GM08714 (cell line): ENCODE data around the gene WDR27.

Experiments used
- H3K4me3 ChIP-seq: fragments of 200-500 bp; sonication (Bioruptor generic); 2 replicates; pipeline ENCODE4 v1.5.1; 2014; ENCODE audit warnings: mild to moderate bottlenecking, low read length, inconsistent platforms
- ZNF274 ChIP-seq: IDR thresholded peaks from 2 replicates; pipeline ENCODE4 v1.6.1; 2012; ENCODE audit warnings: mild to moderate bottlenecking, low read depth, low read length

Gene WDR27

GRCh38 chr6:169692516-169692915, 9.3 kb downstream of the WDR27 start:
- TF ChIP-seq ZNF274: no peak
- H3K4me3 ChIP-seq: no peak overlapping the region

- H3K4me3 ChIP-seq: no peak overlapping the region
- no peak for TF ChIP-seq ZNF274
Measured at GRCh38 chr6:169691260-169691659, 10.6 kb downstream of the WDR27 start.

- no peak for TF ChIP-seq ZNF274
Measured at GRCh38 chr6:169689287-169689686, 12.5 kb downstream of the WDR27 start.

GRCh38 chr6:169685860-169686259, 16.0 kb downstream of the WDR27 start:
- no peak overlapping the region for H3K4me3 ChIP-seq
- TF ChIP-seq ZNF274: no peak

More at GRCh38 chr6:169689287-169689686, 12.5 kb downstream of the WDR27 start:
- no peak overlapping the region for H3K4me3 ChIP-seq

GRCh38 chr6:169684056-169684455, 17.8 kb downstream of the WDR27 start:
- no peak overlapping the region for H3K4me3 ChIP-seq
- no peak for TF ChIP-seq ZNF274

GRCh38 chr6:169678342-169678741, 23.5 kb downstream of the WDR27 start:
- H3K4me3 ChIP-seq: no peak overlapping the region
- TF ChIP-seq ZNF274: no peak

GRCh38 chr6:169677096-169677495, 24.7 kb downstream of the WDR27 start:
- TF ChIP-seq ZNF274: no peak
- H3K4me3 ChIP-seq: no peak overlapping the region

GRCh38 chr6:169675011-169675410, 26.8 kb downstream of the WDR27 start:
- H3K4me3 ChIP-seq: no peak overlapping the region
- no peak for TF ChIP-seq ZNF274

GRCh38 chr6:169671563-169671962, 30.3 kb downstream of the WDR27 start:
- H3K4me3 ChIP-seq: no peak overlapping the region
- no peak for TF ChIP-seq ZNF274

- H3K4me3 ChIP-seq: no peak overlapping the region
- TF ChIP-seq ZNF274: no peak
Measured at GRCh38 chr6:169669889-169670288, 31.9 kb downstream of the WDR27 start.

- H3K4me3 ChIP-seq: no peak overlapping the region
- TF ChIP-seq ZNF274: no peak
Measured at GRCh38 chr6:169669147-169669546, 32.7 kb downstream of the WDR27 start.

GRCh38 chr6:169668203-169668847, 33.5 kb downstream of the WDR27 start:
- no peak for TF ChIP-seq ZNF274
- no peak overlapping the region for H3K4me3 ChIP-seq

GRCh38 chr6:169667716-169668115, 34.1 kb downstream of the WDR27 start:
- TF ChIP-seq ZNF274: no peak
- no peak overlapping the region for H3K4me3 ChIP-seq

GRCh38 chr6:169666441-169666840, 35.4 kb downstream of the WDR27 start:
- TF ChIP-seq ZNF274: no peak
- H3K4me3 ChIP-seq: no peak overlapping the region

GRCh38 chr6:169665289-169665688, 36.5 kb downstream of the WDR27 start:
- H3K4me3 ChIP-seq: no peak overlapping the region
- TF ChIP-seq ZNF274: no peak

GRCh38 chr6:169664227-169664626, 37.6 kb downstream of the WDR27 start:
- no peak for TF ChIP-seq ZNF274
- no peak overlapping the region for H3K4me3 ChIP-seq
